ENCODE results near the gene MYO9A. TPM values are rescaled to one million over a fixed set of nuclear protein-coding genes. Genes with fewer than 3 reads are reported as not detected.
"Not testable (repeated sequence)": the region's sequence is repeated elsewhere in the genome, so short reads cannot be mapped to it uniquely, and the experiment has no call there.

The MYO9A gene
- total RNA-seq, 1 donor from 2014 or later: 50.6 TPM

GRCh38 chr15:71999807-72000206 is 118.1 kb downstream of the MYO9A start:
- no peak overlapping the region for H3K27ac Mint-ChIP-seq
- ATAC-seq (ENCODE audit: low read depth) (no peak), DNase-seq (no peak)
- H3K36me3 Mint-ChIP-seq (ENCODE audit: low read depth): peaks cover 46% of the 10 kb centered on the region
- ChIA-PET CTCF (no interaction called here), POLR2A (no interaction called here)
- H3K9me3 Mint-ChIP-seq: no peaks in the 10 kb centered on the region
- no peaks in the 10 kb centered on the region for H3K27me3 Mint-ChIP-seq
- no peak for TF ChIP-seq CTCF (IDR thresholded peaks at IDR 0.05)
- intact Hi-C loops (cut with micrococcal nuclease): no loop called here
- no peaks in the 10 kb centered on the region for H3K4me1 Mint-ChIP-seq
- no peak overlapping the region for H3K4me3 Mint-ChIP-seq

- DNase-seq; H3K9me3 Mint-ChIP-seq; CTCF ChIA-PET; H3K4me3 Mint-ChIP-seq; intact Hi-C loops (cut with micrococcal nuclease); H3K27ac Mint-ChIP-seq; POLR2A ChIA-PET; ATAC-seq (ENCODE audit: low read depth); H3K27me3 Mint-ChIP-seq; H3K4me1 Mint-ChIP-seq: not testable (repeated sequence)
- peaks cover 44% of the 10 kb centered on the region for H3K36me3 Mint-ChIP-seq (ENCODE audit: low read depth)
These were observed 119.2 kb downstream of the MYO9A start for GRCh38 chr15:71998717-71999116.

GRCh38 chr15:71997691-71998090 is 120.3 kb downstream of the MYO9A start:
- H3K36me3 Mint-ChIP-seq (ENCODE audit: low read depth): peaks cover 42% of the 10 kb centered on the region
- DNase-seq: no peak
- no peaks in the 10 kb centered on the region for H3K9me3 Mint-ChIP-seq
- H3K4me1 Mint-ChIP-seq: no peaks in the 10 kb centered on the region
- intact Hi-C loops (cut with micrococcal nuclease): no loop called here
- no peak overlapping the region for H3K4me3 Mint-ChIP-seq
- ChIA-PET POLR2A (no interaction called here), CTCF (no interaction called here)
- no peaks in the 10 kb centered on the region for H3K27me3 Mint-ChIP-seq
- no peak for ATAC-seq (ENCODE audit: low read depth)
- TF ChIP-seq CTCF (IDR thresholded peaks at IDR 0.05): no peak
- no peak overlapping the region for H3K27ac Mint-ChIP-seq

GRCh38 chr15:71975816-71976150 is 142.2 kb downstream of the MYO9A start:
- CTCF ChIA-PET: no interaction called here
- DNase-seq: no peak
- TF ChIP-seq CTCF (IDR thresholded peaks at IDR 0.05): no peak
- Mint-ChIP-seq H3K36me3 (ENCODE audit: low read depth) (peaks cover 39% of the 10 kb centered on the region), H3K27ac (no peak overlapping the region), H3K4me1 (no peaks in the 10 kb centered on the region), H3K9me3 (no peaks in the 10 kb centered on the region), H3K4me3 (no peak overlapping the region), H3K27me3 (no peaks in the 10 kb centered on the region)
- POLR2A ChIA-PET: no interaction called here
- ATAC-seq (ENCODE audit: low read depth): no peak
- intact Hi-C loops (cut with micrococcal nuclease): no loop called here

- no peak overlapping the region for H3K4me3 Mint-ChIP-seq
- TF ChIP-seq CTCF (IDR thresholded peaks at IDR 0.05): no peak
- no peaks in the 10 kb centered on the region for H3K9me3 Mint-ChIP-seq
These were observed 143.7 kb downstream of the MYO9A start for GRCh38 chr15:71974211-71974610.

GRCh38 chr15:71973366-71973765 is 144.6 kb downstream of the MYO9A start:
- intact Hi-C loops (cut with micrococcal nuclease): no loop called here
- no peak overlapping the region for H3K27ac Mint-ChIP-seq
- ATAC-seq (ENCODE audit: low read depth) (no peak), DNase-seq (no peak)
- H3K4me1 Mint-ChIP-seq: no peaks in the 10 kb centered on the region
- H3K4me3 Mint-ChIP-seq: no peak overlapping the region
- no peaks in the 10 kb centered on the region for H3K27me3 Mint-ChIP-seq
- TF ChIP-seq CTCF (IDR thresholded peaks at IDR 0.05): no peak
- ChIA-PET CTCF (no interaction called here), POLR2A (no interaction called here)
- no peaks in the 10 kb centered on the region for H3K9me3 Mint-ChIP-seq
- H3K36me3 Mint-ChIP-seq (ENCODE audit: low read depth): peaks cover 39% of the 10 kb centered on the region

More at GRCh38 chr15:71974211-71974610, 143.7 kb downstream of the MYO9A start:
- DNase-seq: no peak
- ChIA-PET CTCF (no interaction called here), POLR2A (no interaction called here)
- Mint-ChIP-seq H3K27ac (no peak overlapping the region), H3K4me1 (no peaks in the 10 kb centered on the region), H3K27me3 (no peaks in the 10 kb centered on the region), H3K36me3 (ENCODE audit: low read depth) (peaks cover 39% of the 10 kb centered on the region)
- intact Hi-C loops (cut with micrococcal nuclease): no loop called here
- no peak for ATAC-seq (ENCODE audit: low read depth)
